ENCODE data around the gene CHRNA3. TPM values are rescaled to one million over a fixed set of nuclear protein-coding genes. Genes with fewer than 3 reads are reported as not detected.

The CHRNA3 gene
- total and polyA plus RNA-seq, 8 donors, result 0.10 to 0.27 (median 0.20) TPM; not detected in 1

GRCh38 chr15:78603467-78603866 lies 17.3 kb downstream of the CHRNA3 start:
- no peak for TF ChIP-seq CTCF (IDR thresholded peaks at IDR 0.05)
- intact Hi-C loops (cut with DNase I), result no loop called here
- Histone ChIP-seq H3K9me3 (no peaks in the 10 kb centered on the region), H3K36me3 (no peaks in the 10 kb centered on the region), H3K4me1 (no peaks in the 10 kb centered on the region), H3K27ac (no peak overlapping the region), H3K4me3 (no peak overlapping the region), H3K27me3 (peaks cover 0 to 18% of the 10 kb centered on the region in 2 donors)
- ATAC-seq (no peak), DNase-seq (no peak)

- TF ChIP-seq CTCF (IDR thresholded peaks at IDR 0.05), result no peak
- Histone ChIP-seq H3K27me3 (peaks cover 0 to 10% of the 10 kb centered on the region in 2 donors), H3K36me3 (no peaks in the 10 kb centered on the region), H3K4me1 (no peaks in the 10 kb centered on the region), H3K4me3 (no peak overlapping the region), H3K9me3 (no peaks in the 10 kb centered on the region), H3K27ac (no peak overlapping the region)
- ATAC-seq (no peak), DNase-seq (no peak)
- intact Hi-C loops (cut with DNase I), result no loop called here
These were observed 21.6 kb downstream of the CHRNA3 start for GRCh38 chr15:78599189-78599588.

GRCh38 chr15:78598348-78598747 lies 22.4 kb downstream of the CHRNA3 start:
- TF ChIP-seq CTCF (IDR thresholded peaks at IDR 0.05), result no peak
- H3K9me3 ChIP-seq, result no peaks in the 10 kb centered on the region
- no peaks in the 10 kb centered on the region for H3K4me1 ChIP-seq
- H3K27me3 ChIP-seq, result peaks cover 0 to 2% of the 10 kb centered on the region in 2 donors
- no peak overlapping the region for H3K4me3 ChIP-seq
- DNase-seq (no peak), ATAC-seq (no peak)
- H3K27ac ChIP-seq, result no peak overlapping the region
- no peaks in the 10 kb centered on the region for H3K36me3 ChIP-seq
- intact Hi-C loops (cut with DNase I), result no loop called here

- Histone ChIP-seq H3K4me1 (no peaks in the 10 kb centered on the region), H3K4me3 (no peak overlapping the region), H3K27me3 (no peaks in the 10 kb centered on the region), H3K27ac (no peak overlapping the region), H3K36me3 (no peaks in the 10 kb centered on the region), H3K9me3 (no peaks in the 10 kb centered on the region)
- no peak for ATAC-seq
- TF ChIP-seq CTCF (IDR thresholded peaks at IDR 0.05), result no peak
- intact Hi-C loops (cut with DNase I), result no loop called here
- no peak for DNase-seq
These were observed 23.2 kb downstream of the CHRNA3 start for GRCh38 chr15:78597583-78597982.

- DNase-seq, result no peak
- no peak for TF ChIP-seq CTCF (IDR thresholded peaks at IDR 0.05)
- intact Hi-C loops (cut with DNase I), result no loop called here
- no peaks in the 10 kb centered on the region for H3K36me3 ChIP-seq
- H3K9me3 ChIP-seq, result no peaks in the 10 kb centered on the region
- H3K4me3 ChIP-seq, result no peak overlapping the region
- ATAC-seq, result no peak
- no peaks in the 10 kb centered on the region for H3K4me1 ChIP-seq
- H3K27me3 ChIP-seq, result peaks cover 0 to 2% of the 10 kb centered on the region in 2 donors
- H3K27ac ChIP-seq, result no peak overlapping the region
These were observed 45.9 kb downstream of the CHRNA3 start for GRCh38 chr15:78574944-78575343.

All from left lung (tissue), 10 donors.